ENCODE results near the gene NT5C.

The NT5C gene

DNA sequence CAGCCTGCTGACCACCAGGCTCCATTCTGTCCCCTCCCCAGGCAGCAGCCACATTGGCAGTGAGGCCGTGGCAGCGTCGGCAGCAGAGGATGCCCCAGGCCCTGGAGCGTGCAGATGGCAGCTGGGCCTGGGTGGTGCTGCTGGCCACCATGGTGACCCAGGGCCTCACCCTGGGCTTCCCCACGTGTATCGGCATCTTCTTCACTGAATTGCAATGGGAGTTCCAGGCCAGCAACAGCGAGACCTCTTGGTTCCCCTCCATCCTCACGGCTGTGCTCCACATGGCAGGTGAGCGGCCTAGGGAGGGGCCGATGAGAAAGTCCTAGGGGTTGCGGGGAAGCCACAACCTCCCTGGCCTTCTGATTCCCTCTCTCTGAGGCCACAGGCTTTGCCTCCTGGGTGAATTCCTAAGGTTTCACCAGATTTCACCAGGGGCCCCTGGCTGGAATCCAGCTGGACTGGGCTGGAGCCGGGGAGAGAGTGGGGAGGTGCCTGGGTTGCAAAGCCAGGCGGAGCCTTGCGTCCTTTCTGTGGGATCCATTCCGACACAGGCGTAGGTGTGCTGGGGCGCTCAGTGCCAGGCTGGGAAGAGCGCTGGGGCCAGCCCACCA, 37.9 kb downstream of the NT5C start:
- DNase-seq (ENCODE audit: low read depth, low spot score) = no peak

DNA sequence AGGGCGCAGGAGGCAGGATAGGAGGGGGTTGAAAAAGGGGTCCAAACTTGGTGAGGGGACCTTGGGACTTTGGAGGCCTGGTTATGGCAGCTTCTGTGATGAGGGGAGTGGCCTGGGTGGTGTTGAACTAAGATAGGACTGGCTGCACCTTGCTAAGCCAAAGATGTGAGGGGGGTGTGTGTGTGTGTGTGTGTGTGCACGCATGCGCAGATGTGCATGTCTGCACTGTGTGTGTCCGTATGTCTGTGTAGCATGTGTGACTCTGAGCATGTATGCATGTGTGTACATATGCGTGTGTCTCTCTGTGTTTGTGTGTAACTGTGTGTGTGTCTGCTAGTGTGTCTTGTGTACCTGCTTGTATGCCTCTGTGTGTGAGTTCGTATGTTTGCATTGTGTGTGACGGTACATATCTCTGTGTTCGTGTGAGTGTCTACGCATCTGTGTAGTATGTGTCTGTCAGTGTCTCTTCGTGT, 39.7 kb downstream of the NT5C start:
- DNase-seq (ENCODE audit: low read depth, low spot score) = no peak

DNA sequence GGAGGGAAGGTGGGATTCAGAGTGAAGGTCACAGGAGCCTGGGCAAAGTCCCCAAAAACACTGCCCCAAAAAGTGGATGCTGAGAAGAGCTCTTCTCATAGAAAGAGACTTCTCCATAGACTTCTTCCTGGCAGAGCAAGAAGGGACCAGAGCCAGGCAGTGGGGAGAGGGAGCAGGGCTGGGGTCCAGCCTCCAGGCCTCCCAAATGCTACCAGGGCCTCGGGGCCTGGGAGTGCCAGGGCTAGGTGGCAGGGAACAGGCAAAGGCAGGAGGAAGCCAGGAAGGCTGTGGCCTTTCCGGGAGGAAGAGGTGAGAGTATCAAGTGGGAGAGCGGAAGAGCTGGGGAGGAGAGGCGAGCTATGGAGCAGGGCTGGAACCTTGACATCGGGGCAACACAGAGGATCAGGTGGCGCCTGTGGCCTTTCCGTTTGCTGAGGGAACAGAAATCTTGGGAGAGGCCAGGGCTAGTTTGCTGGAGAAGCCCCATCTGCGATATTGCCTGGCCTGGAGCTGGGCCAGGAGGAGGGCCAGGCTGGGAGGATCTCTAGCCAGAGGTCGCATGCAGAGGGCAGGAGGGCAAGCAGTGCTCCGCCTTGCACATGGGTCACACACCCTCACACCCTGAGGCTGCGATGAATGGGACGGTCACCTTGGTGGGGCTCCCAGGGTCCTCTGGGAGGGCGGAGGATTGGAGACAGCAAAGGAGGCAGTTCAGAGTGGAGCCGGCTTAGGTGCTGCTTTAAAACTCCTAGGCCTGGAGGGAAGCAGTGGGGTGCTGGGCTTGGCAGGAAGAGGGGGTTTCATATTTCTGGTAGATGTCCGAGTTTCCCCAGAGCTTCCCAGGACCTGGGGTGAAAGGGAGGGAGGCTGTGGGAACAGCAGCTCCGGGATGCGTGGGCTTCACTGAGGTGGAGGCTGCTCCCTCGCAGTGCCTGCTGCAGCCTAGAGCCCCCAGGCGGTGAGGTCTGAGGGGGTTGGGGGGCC, 40.4 kb downstream of the NT5C start:
- DNase-seq (ENCODE audit: low read depth, low spot score) = no peak

DNA sequence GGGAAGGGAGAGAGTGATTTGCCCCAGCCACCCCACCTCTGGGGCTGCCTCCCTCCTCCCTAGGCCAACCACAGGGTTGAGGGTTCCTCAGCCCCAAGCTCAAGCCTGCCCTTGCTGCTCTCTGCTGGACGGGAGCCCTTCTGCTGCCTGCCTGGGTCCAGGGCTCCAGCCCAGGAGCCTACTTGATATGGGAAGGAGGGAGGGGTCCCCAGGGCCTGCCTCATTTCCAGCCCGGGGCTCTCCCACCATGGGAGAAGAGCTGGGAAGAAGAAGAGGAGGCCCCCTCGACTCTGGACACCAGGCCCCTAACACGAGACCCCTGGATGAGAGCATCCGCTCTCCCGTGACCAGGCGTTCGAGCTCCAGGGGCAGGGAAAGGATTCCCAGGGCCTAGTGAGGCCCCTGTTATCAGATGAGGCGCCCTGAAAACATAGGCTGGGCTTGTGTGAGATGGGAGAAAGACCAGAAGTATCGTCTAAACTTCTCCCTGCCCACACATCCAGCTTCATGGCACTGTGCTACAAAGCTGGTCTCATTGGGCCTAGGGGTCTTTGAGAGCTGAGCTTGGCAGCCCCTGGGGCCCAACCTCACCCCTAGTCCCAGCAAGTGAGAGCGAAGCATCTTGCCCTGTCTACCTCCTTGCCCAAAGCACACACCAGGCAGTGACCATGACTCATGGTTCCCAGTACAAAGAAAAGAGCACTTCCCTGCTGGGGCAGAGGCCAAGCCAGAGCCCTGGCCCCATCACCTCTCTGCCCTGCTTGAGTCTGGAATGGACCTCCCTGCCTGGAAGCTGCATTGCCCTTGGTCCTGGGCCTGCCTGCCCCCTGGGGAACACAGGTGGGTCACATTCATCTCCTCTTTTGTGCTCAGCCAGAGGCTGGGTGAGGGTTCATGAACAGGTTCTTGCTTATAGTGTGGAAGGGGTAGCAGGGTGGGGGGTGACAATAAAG, 42.8 kb downstream of the NT5C start:
- DNase-seq (ENCODE audit: low read depth, low spot score) = no peak

DNA sequence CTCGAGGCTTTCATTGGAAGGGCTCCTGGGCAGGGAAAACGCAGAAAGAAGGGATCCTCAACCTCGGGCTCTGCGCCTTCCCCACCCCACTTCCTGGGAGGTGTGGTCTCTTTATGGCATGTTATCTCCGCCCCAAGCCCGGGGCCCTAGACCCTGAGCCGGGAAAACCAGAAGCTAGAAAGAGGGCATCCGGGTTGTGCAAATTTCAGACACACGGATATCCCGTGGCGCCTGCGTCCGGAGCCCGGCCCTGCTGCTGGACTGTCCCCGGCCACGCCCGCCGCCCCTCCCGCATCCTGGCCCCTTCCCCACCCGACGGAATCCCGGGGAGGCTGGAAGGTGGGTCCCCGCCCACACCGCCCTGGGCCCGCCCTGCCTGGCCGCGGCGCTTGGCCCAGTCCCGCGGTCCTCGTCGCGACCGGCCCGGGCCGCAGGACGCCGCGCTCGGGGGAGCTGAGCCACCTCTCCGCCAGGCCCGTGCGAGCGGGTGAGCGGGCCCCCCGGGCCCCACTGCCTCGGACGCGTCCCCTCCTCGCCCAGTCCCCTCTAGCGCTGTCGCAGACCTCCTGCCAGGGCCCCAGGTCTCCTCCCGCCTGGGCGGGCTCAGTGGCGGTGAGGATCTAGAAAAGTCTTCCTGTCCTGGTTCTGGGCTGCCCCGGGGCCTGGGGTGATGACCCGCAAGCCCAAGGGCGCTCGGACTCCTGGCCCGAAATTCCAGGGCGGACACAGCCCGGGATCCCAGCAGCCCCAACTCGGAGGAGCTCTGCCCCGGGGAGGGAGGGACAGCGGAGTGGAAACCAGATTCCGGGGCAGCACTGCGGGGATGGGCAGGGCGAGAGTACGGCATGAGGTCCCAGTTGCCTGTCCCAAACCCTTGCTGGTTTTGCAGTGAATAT, 43.7 kb downstream of the NT5C start, which contains the start of gene SLC16A5:
SLC16A5 (plus strand) TSS at position 397 of the 896 bp plus-strand sequence. CDS start 5,683 bp downstream, outside the sequence.
- no peak for DNase-seq (ENCODE audit: low read depth, low spot score)

DNA sequence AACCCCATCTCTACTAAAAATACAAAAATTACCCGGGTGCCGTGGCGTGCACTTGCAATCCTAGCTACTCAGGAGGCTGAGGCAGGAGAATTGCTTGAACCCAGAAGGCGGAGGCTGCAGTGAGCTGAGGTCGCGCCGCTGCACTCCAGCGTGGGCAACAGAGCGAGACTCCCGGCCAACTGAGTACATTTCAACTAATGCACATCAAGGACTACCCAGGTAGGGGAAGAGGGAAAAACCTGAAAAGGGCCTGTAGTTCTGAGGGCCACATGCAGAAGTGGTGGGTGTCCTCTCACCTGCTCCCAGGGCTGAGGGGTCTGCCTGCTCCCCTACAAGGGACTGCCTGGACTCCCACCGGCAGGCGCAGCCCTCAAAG, 44.4 kb downstream of the NT5C start:
- no peak for DNase-seq (ENCODE audit: low read depth, low spot score)

DNA sequence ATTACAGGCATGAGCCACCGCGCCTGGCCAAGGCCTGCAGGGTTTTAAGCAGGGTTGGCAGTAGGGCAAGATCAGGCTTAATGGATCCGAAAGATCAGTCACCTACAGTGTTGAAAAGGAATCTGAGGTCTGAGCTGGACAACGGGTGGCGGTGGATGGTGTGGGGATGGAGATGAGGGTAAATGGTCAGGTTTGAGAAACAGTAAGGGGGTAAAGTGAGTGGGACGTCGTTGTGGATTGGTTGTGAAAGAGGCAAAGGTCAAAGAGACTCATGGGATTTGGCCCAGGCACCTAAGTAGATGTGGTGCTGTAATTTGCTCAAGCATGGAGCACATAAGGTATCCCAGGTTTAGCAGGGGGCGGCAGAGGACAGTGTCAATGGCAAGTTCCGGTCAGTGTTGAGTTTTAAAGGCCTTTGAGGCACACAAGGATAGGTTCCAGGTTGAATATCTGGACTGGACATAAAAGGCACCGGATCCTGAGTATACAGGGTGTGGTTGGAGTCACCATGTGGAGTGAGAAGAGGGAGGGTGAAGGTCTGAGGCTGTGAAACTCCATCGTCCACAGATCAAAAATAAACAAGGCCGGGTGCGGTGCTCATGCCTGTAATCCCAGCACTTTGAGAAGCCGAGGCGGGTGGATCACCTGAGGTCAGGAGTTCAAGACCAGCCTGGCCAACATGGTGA, 44.9 kb downstream of the NT5C start:
- DNase-seq (ENCODE audit: low read depth, low spot score) = no peak

DNA sequence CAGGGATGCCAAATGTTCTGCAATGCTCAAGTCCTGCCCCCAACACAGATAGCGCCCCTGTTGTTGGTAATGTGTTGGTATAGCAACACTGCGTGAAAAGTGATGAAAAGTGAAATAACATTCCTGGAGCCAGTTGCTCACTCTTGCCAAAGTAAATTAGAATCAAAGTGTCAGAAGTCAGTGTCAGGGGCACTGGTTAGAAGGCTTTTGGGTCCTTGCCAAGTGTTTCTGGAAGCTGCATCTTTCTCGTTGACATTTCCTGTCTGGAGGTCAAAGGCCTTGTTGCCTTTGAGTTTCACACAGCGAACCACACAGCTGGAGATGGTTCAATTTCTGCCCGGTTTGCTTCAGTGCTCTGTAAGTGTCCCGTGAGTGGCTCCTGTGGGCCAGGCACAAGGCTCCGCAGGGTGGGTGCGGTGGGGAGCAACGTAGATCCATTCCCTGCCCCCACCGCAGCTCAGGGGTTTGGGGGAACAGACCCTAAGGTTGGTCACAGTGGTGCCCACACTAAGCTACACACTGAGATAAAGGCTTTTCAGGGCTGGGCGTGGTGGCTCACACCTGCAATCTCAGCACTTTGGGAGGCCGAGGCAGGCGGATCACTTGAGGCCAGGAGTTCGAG, 47.4 kb downstream of the NT5C start:
- no peak for DNase-seq (ENCODE audit: low read depth, low spot score)

DNA sequence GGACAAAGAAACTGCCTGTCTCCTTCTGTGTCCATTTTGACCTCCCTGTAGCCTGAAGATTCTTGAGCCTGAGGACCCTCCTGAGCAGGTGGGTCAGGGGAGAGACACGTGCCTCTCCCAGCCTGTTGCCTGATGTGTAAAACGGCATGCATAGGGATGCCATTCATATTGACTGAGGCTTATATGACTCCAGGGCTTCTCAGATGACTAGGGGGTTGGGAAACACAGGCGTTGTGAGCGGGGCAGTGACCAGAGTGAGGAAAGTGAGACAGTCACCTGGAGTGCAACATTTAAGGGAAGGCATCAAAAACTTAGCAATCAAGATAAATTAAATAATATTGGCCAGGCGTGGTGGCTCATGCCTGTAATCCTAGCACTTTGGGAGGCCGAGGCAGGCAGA, 48.9 kb downstream of the NT5C start:
- no peak for DNase-seq (ENCODE audit: low read depth, low spot score)

DNA sequence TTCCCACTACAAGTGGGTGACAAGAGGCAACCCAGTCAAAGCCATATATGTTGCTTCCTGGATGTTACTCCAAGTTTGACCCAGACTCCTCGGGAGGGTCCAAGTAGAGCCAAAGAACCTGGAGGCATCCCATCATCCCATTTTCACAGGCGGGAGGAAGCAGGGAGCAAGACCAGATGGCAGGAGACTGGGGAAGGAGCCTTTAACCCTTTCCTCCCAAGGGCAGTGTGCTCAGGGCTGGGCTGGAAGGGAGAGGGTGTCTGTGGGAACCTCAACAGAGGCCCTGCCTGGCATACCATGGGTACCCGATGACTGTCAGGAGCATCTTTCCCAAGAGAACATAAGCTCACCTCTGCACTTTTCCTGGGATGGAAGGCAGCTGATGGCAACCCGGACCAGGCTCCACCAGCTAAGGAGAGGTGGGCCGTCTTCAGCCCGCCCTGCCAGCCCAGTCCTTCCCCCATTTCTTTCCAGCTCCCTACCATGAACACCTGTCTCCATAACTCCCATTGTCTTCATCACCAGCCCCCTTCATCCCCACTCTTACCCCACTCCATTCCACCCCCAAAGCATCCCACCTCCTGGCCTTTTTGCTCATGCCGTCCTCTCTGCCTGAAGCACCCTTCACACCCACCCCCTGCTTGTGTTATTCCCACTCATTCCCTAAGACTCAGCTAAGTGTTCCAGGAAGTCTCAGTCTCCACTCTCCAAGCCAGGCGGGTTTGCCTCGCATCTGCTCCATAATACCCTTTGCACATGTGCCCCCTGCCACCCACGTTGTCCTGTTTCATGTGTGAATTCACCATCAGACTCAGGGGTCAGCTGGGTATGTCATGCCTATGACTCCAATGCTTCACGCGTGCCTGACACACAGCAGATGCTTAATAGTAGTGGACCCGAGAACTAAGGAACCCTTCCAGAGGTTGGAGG, 49.7 kb downstream of the NT5C start:
- no peak for DNase-seq (ENCODE audit: low read depth, low spot score)
